GM23338 (cell line): ENCODE measurements around the gene EPHB2. TPM values are rescaled to one million over a fixed set of nuclear protein-coding genes. Genes with fewer than 3 reads are reported as not detected.

Experiments
- ATAC-seq: fragments of 200-7000 bp; cut with Tn5 transposase; 3 replicates; pipeline ENCODE4 v1.9.1; 2020
- DNase-seq: peaks from one replicate; pipeline ENCODE4 v3.0.0-alpha.2; 2015; ENCODE audit warnings: low spot score
- H2AFZ ChIP-seq: fragments of 200-600 bp; sonication (generic); 2 replicates; pipeline ENCODE4 v1.8.0; 2016; ENCODE audit warnings: antibody characterized with exemption, mild to moderate bottlenecking, moderate library complexity
- H3F3A ChIP-seq: fragments of 200-600 bp; sonication (generic); replicated peaks from 2 replicates; pipeline ENCODE4 v1.8.0; 2017; ENCODE audit warnings: antibody characterized with exemption, mixed run types, low read depth
- H3K27ac ChIP-seq: fragments of 200-600 bp; sonication (generic); 2 replicates; pipeline ENCODE4 v1.6.1; 2016; ENCODE audit warnings: low read depth
- H3K27me3 ChIP-seq: fragments of 200-600 bp; sonication (generic); 2 replicates; pipeline ENCODE4 v1.8.0; 2016; ENCODE audit warnings: mild to moderate bottlenecking, mixed run types, moderate library complexity; ENCODE audit not compliant: insufficient read depth
- H3K36me3 ChIP-seq: fragments of 200-600 bp; sonication (generic); 2 replicates; pipeline ENCODE4 v1.8.0; 2016; ENCODE audit warnings: mild to moderate bottlenecking; ENCODE audit not compliant: insufficient read depth
- H3K4me1 ChIP-seq: fragments of 200-600 bp; sonication (generic); 2 replicates; pipeline ENCODE4 v1.8.0; 2016; ENCODE audit warnings: mild to moderate bottlenecking, moderate library complexity; ENCODE audit not compliant: insufficient read depth
- H3K4me2 ChIP-seq: fragments of 200-600 bp; sonication (generic); 2 replicates; pipeline ENCODE4 v1.7.1; 2017; ENCODE audit warnings: mixed run types
- H3K4me3 ChIP-seq: fragments of 200-600 bp; sonication (generic); 2 replicates; pipeline ENCODE4 v1.6.1; 2016; ENCODE audit warnings: mixed run types
- H3K79me2 ChIP-seq: fragments of 200-600 bp; sonication (generic); replicated peaks from 2 replicates; pipeline ENCODE4 v1.8.0; 2017; ENCODE audit warnings: mild to moderate bottlenecking; ENCODE audit not compliant: insufficient read depth
- H3K9me2 ChIP-seq: fragments of 200-600 bp; sonication (generic); 2 replicates; pipeline ENCODE4 v1.8.0; 2017; ENCODE audit not compliant: insufficient read depth
- H4K20me1 ChIP-seq: fragments of 200-600 bp; sonication (generic); replicated peaks from 2 replicates; pipeline ENCODE4 v1.8.0; 2017; ENCODE audit warnings: mild to moderate bottlenecking; ENCODE audit not compliant: insufficient read depth
- H3K27ac Mint-ChIP-seq: 2 replicates; pipeline ENCODE4 v1.8.0; 2020; ENCODE audit warnings: inconsistent platforms, mild to moderate bottlenecking, moderate library complexity, mixed read lengths
- H3K27me3 Mint-ChIP-seq: 3 replicates; pipeline ENCODE4 v1.8.0; 2022; ENCODE audit warnings: low read depth, mild to moderate bottlenecking, moderate library complexity, mixed read lengths, inconsistent platforms; ENCODE audit not compliant: insufficient read depth, poor library complexity
- H3K36me3 Mint-ChIP-seq: 3 replicates; pipeline ENCODE4 v1.8.0; 2021; ENCODE audit warnings: low read depth, mild to moderate bottlenecking, inconsistent platforms, moderate library complexity, mixed read lengths
- H3K4me1 Mint-ChIP-seq: 3 replicates; pipeline ENCODE4 v1.8.0; 2020; ENCODE audit warnings: mild to moderate bottlenecking, inconsistent platforms, mixed read lengths
- H3K4me3 Mint-ChIP-seq: 3 replicates; pipeline ENCODE4 v1.8.0; 2021; ENCODE audit warnings: moderate library complexity, mild to moderate bottlenecking, inconsistent platforms, mixed read lengths
- H3K9me3 Mint-ChIP-seq: 3 replicates; pipeline ENCODE4 v1.8.0; 2020; ENCODE audit warnings: moderate library complexity, mild to moderate bottlenecking, inconsistent platforms, mixed read lengths
- CREB1 ChIP-seq: fragments of 250-450 bp; sonication (Bioruptor Pico); IDR thresholded peaks from 2 replicates; pipeline ENCODE4 v1.5.0; 2020; ENCODE audit warnings: low read depth, mild to moderate bottlenecking, moderate library complexity
- EZH2 ChIP-seq: fragments of 200-600 bp; sonication (generic); IDR thresholded peaks from one replicate; pipeline ENCODE4 v1.8.0; 2017; ENCODE audit warnings: antibody characterized with exemption, mild to moderate bottlenecking, low read depth; ENCODE audit not compliant: unreplicated experiment
- EZH2phosphoT487 ChIP-seq: fragments of 200-600 bp; sonication (generic); IDR thresholded peaks from one replicate; pipeline ENCODE4 v1.8.1; 2018; ENCODE audit warnings: antibody characterized with exemption; ENCODE audit not compliant: unreplicated experiment
- JUNB ChIP-seq: IDR thresholded peaks from one replicate; pipeline ENCODE4 v1.6.1; 2016; ENCODE audit warnings: antibody characterized with exemption; ENCODE audit not compliant: unreplicated experiment
- NANOG ChIP-seq: IDR thresholded peaks from 2 replicates; pipeline ENCODE4 v1.6.1; 2016; ENCODE audit warnings: antibody characterized with exemption, borderline replicate concordance
- POLR2AphosphoS5 ChIP-seq: IDR thresholded peaks from 2 replicates; pipeline ENCODE4 v1.6.1; 2016; ENCODE audit warnings: antibody characterized with exemption, low read depth
- STAT1 ChIP-seq: IDR thresholded peaks from one replicate; pipeline ENCODE4 v1.6.1; 2016; ENCODE audit warnings: antibody characterized with exemption; ENCODE audit not compliant: unreplicated experiment
- ZNF114 ChIP-seq: fragments of 250-450 bp; sonication (Bioruptor Pico); IDR thresholded peaks from 2 replicates; pipeline ENCODE4 v1.5.0; 2020; ENCODE audit warnings: mild to moderate bottlenecking, moderate library complexity
- ZNF331 ChIP-seq: fragments of 250-450 bp; sonication (Bioruptor Pico); IDR thresholded peaks from 2 replicates; pipeline ENCODE4 v1.5.0; 2020; ENCODE audit warnings: low read depth, mild to moderate bottlenecking, moderate library complexity
- polyA plus RNA-seq: library from polyadenylated mRNA; unstranded; fragments of >200 nt; fragmentation: Nextera tagmentation; extraction: Ambion mirVana; gene quantifications from 2 replicates; pipeline ENCODE4 v1.2.1, GENCODE V29; 2016
- total RNA-seq: library from RNA; depleted of rRNA; stranded (reverse); fragments of >200 nt; shearing (Covaris generic); gene quantifications from 2 replicates; pipeline ENCODE4 v1.2.3, GENCODE V29; 2014
- TF ChIP-seq, protein P1 (sequence below): IDR thresholded peaks from one replicate; pipeline ENCODE4 v1.6.1; 2018; ENCODE audit warnings: antibody characterized with exemption; ENCODE audit not compliant: unreplicated experiment
- TF ChIP-seq, protein P2 (sequence below): fragments of 250-450 bp; sonication (Bioruptor Pico); IDR thresholded peaks from 2 replicates; pipeline ENCODE4 v1.5.0; 2020; ENCODE audit warnings: mild to moderate bottlenecking, moderate library complexity
- TF ChIP-seq, protein P3 (sequence below), 2 experiments: fragments of 200-600 bp in 1 of 2; sonication (generic) in 1 of 2; conservative IDR thresholded peaks; 2 replicates each; pipeline versions ENCODE4 v1.5.1 to v1.6.1; 2016 to 2017; ENCODE audit warnings: antibody characterized with exemption in 2 of 2, low read depth in 2 of 2, mild to moderate bottlenecking in 2 of 2, moderate library complexity in 1 of 2
- TF ChIP-seq, protein P4 (sequence below): IDR thresholded peaks from 2 replicates; pipeline ENCODE4 v1.6.1; 2016; ENCODE audit warnings: antibody characterized with exemption

Gene EPHB2
- total and polyA plus RNA-seq, 2 experiments from 2014 or later: 4.1 to 20.1 TPM

DNA sequence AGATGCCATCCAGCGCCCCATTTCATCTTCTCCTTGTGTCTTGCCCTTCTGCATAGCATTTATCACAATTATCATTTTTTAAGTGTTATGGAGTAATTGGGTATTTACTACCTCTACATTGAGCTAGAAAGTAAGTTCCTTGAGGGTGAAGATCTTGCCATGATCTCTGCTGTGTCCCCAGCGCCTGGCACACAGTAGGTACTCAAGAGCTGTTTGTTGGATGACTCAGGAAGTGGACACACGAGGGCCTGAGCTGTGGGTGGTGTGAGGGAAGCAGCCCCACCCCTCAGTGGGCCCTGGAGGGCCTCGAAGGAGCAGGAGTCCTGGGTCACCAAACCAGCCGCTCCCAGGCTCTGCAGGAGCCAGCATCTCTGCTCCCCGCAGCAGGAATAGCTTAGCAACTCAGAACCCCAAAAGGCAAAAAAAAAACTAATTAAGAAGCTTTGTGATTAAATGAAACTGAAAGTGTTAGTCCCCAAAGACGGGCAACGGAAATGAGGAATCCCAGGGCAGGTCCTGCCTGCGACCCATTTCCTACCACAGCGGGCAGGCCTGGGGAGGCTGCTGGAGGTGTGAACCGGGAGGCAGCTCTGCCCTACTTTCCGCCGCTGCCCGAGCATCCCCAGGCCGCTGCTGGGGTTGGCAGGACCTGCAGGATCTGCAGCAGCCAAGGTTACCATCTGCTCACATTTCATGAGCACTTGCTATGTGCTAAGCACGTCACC, 174.3 kb downstream of the EPHB2 start:
- Mint-ChIP-seq H3K4me3 (no peak overlapping the region), H3K4me1 (no peaks in the 10 kb centered on the region), H3K27ac (no peak overlapping the region), H3K9me3 (no peaks in the 10 kb centered on the region), H3K27me3 (peaks cover 3% of the 10 kb centered on the region), H3K36me3 (no peaks in the 10 kb centered on the region)
- no peak for ATAC-seq
- Histone ChIP-seq H3K4me3 (no peak overlapping the region), H3K4me1 (no peaks in the 10 kb centered on the region), H2AFZ (no peak overlapping the region), H4K20me1 (no peaks in the 10 kb centered on the region), H3K79me2 (no peaks in the 10 kb centered on the region), H3K4me2 (no peak overlapping the region), H3K27ac (no peak overlapping the region), H3K9me2 (no peaks in the 10 kb centered on the region), H3K36me3 (no peaks in the 10 kb centered on the region), H3K27me3 (no peaks in the 10 kb centered on the region), H3F3A (no peaks in the 10 kb centered on the region)
- no peak for TF ChIP-seq ZNF331 (CRISPR knock-in tag)
- no peak for TF ChIP-seq EZH2
- TF ChIP-seq ZNF114 (CRISPR knock-in tag): no peak
- TF ChIP-seq, protein P1, sequence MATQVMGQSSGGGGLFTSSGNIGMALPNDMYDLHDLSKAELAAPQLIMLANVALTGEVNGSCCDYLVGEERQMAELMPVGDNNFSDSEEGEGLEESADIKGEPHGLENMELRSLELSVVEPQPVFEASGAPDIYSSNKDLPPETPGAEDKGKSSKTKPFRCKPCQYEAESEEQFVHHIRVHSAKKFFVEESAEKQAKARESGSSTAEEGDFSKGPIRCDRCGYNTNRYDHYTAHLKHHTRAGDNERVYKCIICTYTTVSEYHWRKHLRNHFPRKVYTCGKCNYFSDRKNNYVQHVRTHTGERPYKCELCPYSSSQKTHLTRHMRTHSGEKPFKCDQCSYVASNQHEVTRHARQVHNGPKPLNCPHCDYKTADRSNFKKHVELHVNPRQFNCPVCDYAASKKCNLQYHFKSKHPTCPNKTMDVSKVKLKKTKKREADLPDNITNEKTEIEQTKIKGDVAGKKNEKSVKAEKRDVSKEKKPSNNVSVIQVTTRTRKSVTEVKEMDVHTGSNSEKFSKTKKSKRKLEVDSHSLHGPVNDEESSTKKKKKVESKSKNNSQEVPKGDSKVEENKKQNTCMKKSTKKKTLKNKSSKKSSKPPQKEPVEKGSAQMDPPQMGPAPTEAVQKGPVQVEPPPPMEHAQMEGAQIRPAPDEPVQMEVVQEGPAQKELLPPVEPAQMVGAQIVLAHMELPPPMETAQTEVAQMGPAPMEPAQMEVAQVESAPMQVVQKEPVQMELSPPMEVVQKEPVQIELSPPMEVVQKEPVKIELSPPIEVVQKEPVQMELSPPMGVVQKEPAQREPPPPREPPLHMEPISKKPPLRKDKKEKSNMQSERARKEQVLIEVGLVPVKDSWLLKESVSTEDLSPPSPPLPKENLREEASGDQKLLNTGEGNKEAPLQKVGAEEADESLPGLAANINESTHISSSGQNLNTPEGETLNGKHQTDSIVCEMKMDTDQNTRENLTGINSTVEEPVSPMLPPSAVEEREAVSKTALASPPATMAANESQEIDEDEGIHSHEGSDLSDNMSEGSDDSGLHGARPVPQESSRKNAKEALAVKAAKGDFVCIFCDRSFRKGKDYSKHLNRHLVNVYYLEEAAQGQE: no peak
- no peak for TF ChIP-seq POLR2AphosphoS5
- no peak for TF ChIP-seq NANOG
- TF ChIP-seq, protein P2, sequence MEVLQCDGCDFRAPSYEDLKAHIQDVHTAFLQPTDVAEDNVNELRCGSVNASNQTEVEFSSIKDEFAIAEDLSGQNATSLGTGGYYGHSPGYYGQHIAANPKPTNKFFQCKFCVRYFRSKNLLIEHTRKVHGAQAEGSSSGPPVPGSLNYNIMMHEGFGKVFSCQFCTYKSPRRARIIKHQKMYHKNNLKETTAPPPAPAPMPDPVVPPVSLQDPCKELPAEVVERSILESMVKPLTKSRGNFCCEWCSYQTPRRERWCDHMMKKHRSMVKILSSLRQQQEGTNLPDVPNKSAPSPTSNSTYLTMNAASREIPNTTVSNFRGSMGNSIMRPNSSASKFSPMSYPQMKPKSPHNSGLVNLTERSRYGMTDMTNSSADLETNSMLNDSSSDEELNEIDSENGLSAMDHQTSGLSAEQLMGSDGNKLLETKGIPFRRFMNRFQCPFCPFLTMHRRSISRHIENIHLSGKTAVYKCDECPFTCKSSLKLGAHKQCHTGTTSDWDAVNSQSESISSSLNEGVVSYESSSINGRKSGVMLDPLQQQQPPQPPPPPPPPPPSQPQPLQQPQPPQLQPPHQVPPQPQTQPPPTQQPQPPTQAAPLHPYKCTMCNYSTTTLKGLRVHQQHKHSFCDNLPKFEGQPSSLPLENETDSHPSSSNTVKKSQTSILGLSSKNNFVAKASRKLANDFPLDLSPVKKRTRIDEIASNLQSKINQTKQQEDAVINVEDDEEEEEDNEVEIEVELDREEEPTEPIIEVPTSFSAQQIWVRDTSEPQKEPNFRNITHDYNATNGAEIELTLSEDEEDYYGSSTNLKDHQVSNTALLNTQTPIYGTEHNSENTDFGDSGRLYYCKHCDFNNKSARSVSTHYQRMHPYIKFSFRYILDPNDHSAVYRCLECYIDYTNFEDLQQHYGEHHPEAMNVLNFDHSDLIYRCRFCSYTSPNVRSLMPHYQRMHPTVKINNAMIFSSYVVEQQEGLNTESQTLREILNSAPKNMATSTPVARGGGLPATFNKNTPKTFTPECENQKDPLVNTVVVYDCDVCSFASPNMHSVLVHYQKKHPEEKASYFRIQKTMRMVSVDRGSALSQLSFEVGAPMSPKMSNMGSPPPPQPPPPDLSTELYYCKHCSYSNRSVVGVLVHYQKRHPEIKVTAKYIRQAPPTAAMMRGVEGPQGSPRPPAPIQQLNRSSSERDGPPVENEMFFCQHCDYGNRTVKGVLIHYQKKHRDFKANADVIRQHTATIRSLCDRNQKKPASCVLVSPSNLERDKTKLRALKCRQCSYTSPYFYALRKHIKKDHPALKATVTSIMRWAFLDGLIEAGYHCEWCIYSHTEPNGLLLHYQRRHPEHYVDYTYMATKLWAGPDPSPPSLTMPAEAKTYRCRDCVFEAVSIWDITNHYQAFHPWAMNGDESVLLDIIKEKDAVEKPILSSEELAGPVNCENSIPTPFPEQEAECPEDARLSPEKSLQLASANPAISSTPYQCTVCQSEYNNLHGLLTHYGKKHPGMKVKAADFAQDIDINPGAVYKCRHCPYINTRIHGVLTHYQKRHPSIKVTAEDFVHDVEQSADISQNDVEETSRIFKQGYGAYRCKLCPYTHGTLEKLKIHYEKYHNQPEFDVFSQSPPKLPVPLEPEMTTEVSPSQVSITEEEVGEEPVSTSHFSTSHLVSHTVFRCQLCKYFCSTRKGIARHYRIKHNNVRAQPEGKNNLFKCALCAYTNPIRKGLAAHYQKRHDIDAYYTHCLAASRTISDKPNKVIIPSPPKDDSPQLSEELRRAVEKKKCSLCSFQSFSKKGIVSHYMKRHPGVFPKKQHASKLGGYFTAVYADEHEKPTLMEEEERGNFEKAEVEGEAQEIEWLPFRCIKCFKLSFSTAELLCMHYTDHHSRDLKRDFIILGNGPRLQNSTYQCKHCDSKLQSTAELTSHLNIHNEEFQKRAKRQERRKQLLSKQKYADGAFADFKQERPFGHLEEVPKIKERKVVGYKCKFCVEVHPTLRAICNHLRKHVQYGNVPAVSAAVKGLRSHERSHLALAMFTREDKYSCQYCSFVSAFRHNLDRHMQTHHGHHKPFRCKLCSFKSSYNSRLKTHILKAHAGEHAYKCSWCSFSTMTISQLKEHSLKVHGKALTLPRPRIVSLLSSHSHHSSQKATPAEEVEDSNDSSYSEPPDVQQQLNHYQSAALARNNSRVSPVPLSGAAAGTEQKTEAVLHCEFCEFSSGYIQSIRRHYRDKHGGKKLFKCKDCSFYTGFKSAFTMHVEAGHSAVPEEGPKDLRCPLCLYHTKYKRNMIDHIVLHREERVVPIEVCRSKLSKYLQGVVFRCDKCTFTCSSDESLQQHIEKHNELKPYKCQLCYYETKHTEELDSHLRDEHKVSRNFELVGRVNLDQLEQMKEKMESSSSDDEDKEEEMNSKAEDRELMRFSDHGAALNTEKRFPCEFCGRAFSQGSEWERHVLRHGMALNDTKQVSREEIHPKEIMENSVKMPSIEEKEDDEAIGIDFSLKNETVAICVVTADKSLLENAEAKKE (CRISPR knock-in tag): no peak
- TF ChIP-seq JUNB: no peak
- TF ChIP-seq EZH2phosphoT487: no peak
- TF ChIP-seq STAT1: no peak
- TF ChIP-seq, protein P3, sequence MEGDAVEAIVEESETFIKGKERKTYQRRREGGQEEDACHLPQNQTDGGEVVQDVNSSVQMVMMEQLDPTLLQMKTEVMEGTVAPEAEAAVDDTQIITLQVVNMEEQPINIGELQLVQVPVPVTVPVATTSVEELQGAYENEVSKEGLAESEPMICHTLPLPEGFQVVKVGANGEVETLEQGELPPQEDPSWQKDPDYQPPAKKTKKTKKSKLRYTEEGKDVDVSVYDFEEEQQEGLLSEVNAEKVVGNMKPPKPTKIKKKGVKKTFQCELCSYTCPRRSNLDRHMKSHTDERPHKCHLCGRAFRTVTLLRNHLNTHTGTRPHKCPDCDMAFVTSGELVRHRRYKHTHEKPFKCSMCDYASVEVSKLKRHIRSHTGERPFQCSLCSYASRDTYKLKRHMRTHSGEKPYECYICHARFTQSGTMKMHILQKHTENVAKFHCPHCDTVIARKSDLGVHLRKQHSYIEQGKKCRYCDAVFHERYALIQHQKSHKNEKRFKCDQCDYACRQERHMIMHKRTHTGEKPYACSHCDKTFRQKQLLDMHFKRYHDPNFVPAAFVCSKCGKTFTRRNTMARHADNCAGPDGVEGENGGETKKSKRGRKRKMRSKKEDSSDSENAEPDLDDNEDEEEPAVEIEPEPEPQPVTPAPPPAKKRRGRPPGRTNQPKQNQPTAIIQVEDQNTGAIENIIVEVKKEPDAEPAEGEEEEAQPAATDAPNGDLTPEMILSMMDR (conservative IDR thresholded peaks at IDR 0.05; ENCODE audit: low read depth in 2 of 2): no peak
- no peak for TF ChIP-seq CREB1 (CRISPR knock-in tag)
- TF ChIP-seq, protein P4, sequence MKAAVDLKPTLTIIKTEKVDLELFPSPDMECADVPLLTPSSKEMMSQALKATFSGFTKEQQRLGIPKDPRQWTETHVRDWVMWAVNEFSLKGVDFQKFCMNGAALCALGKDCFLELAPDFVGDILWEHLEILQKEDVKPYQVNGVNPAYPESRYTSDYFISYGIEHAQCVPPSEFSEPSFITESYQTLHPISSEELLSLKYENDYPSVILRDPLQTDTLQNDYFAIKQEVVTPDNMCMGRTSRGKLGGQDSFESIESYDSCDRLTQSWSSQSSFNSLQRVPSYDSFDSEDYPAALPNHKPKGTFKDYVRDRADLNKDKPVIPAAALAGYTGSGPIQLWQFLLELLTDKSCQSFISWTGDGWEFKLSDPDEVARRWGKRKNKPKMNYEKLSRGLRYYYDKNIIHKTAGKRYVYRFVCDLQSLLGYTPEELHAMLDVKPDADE: no peak
- DNase-seq: no peak
